Hepatocyte (in vitro differentiated cells): ENCODE data around the gene VEGFD.

Experiments
- EZH2 ChIP-seq: fragments of 200-600 bp; sonication (generic); IDR thresholded peaks from 2 replicates; pipeline ENCODE4 v1.6.1; 2016; ENCODE audit warnings: antibody characterized with exemption, mild to moderate bottlenecking, borderline replicate concordance
- EZH2phosphoT487 ChIP-seq: fragments of 200-600 bp; sonication (generic); IDR thresholded peaks from one replicate; pipeline ENCODE4 v1.6.1; 2018; ENCODE audit warnings: antibody characterized with exemption, mild to moderate bottlenecking, low read depth, moderate library complexity; ENCODE audit not compliant: unreplicated experiment, severe bottlenecking
- TF ChIP-seq, protein P1 (sequence below): fragments of 200-600 bp; sonication (generic); IDR thresholded peaks from 2 replicates; pipeline ENCODE4 v1.5.1; 2016; ENCODE audit warnings: antibody characterized with exemption, mild to moderate bottlenecking; ENCODE audit not compliant: poor library complexity

DNA sequence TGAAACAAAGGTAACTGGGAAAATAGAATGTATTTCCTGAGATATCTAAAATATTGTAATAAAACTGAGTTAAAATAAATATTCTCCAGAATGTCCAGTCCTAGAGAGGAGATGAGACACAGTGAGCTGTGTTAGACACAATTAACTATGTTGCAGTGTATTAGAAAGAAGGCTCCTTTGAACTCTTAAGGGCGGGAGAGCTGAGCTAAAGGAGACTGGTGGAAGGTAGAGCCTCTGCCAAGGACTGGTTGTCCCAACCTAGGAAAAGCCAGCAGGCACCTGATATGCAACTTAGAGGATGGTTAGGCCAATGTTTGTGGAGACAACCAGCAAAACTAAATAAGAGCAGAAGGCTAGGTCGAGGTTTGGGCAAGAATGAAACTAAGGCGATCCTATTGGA, 73.1 kb downstream of the VEGFD start:
- TF ChIP-seq, protein P1, sequence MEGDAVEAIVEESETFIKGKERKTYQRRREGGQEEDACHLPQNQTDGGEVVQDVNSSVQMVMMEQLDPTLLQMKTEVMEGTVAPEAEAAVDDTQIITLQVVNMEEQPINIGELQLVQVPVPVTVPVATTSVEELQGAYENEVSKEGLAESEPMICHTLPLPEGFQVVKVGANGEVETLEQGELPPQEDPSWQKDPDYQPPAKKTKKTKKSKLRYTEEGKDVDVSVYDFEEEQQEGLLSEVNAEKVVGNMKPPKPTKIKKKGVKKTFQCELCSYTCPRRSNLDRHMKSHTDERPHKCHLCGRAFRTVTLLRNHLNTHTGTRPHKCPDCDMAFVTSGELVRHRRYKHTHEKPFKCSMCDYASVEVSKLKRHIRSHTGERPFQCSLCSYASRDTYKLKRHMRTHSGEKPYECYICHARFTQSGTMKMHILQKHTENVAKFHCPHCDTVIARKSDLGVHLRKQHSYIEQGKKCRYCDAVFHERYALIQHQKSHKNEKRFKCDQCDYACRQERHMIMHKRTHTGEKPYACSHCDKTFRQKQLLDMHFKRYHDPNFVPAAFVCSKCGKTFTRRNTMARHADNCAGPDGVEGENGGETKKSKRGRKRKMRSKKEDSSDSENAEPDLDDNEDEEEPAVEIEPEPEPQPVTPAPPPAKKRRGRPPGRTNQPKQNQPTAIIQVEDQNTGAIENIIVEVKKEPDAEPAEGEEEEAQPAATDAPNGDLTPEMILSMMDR, result no peak
- TF ChIP-seq EZH2, result no peak
- TF ChIP-seq EZH2phosphoT487, result no peak
